NCI-H748 (cell line): ENCODE data around the gene COL9A3.
"Not testable (repeated sequence)": the region's sequence is repeated elsewhere in the genome, so short reads cannot be mapped to it uniquely, and the experiment has no call there.

Experiments
- DNase-seq: peaks from one replicate; lab custom pipeline; 2025; ENCODE audit not compliant: unreplicated experiment; lab: John Stamatoyannopoulos, UW

COL9A3 gene

DNA sequence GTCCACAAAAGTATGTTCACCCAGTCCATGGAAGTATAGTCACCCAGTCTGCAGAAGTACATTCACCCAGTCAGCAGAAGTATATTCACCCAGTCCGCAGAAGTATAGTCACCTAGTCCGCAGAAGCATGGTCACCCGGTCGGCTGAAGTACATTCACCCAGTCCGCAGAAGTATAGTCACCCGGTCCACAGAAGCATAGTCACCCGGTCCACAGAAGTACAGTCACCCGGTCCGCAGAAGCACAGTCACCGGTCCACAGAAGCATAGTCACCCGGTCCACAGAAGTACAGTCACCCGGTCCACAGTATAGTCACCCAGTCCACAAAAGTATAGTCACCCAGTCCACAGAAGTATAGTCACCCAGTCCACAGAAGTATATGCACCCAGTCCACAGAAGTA lies 36.0 kb downstream of the COL9A3 start:
- DNase-seq: no peak

DNA sequence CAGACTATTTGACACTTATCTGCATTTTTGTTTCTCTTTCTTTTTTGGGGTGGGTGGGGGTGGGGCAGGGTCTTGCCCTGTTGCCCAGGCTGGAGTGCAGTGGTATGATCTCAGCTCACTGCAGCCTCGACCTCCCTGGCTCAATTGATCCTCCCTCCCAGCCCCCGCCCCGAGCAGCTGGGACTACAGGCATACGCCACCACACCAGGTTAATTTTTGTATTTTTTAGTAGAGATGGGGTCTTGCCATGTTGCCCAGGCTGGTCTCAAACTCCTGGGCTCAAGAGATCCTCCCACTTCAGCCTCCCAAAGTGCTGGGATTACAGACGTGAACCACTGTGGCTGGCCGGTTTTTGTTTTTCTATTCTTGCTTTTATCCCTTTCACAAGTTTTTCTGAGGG lies 36.5 kb downstream of the COL9A3 start:
- DNase-seq: not testable (repeated sequence)

DNA sequence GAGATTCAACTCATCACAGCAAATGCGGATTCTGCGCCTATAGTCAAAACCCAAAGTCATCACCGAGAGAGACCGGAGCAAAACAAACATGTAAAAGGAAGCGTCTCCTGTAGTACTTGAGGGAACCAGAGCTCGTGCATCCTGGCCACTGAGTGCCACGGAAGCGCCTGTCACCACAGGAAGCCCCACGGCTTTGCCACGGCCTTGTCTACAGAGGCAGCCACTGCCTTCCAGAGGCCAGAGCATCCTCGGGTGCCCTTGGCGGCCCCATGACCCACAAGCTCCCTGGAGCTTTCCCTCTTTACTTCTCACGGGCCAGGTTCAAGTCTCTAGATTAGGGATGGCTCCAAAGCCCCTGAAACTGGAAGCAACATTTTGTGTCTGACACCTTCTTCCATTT lies 37.3 kb downstream of the COL9A3 start:
- no peak for DNase-seq

DNA sequence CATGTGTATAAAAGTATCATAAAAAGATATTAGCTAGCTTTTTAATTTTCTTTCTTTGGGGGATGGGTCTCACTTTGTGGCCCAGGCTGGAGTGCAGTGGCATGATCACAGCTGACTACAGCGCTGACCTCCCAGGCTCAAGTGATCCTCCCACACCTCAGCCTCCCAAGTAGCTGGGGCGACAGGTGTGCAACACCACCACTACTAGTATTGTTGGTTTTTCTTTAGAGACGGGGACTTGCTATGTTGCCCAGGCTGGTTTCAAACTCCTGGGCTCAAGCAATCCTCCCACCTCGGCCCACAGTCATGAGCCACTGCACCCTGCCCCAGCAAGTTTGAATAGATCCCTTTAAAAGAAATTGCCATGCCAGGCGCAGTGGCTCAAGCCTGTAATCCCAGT lies 38.3 kb downstream of the COL9A3 start:
- DNase-seq: no peak

DNA sequence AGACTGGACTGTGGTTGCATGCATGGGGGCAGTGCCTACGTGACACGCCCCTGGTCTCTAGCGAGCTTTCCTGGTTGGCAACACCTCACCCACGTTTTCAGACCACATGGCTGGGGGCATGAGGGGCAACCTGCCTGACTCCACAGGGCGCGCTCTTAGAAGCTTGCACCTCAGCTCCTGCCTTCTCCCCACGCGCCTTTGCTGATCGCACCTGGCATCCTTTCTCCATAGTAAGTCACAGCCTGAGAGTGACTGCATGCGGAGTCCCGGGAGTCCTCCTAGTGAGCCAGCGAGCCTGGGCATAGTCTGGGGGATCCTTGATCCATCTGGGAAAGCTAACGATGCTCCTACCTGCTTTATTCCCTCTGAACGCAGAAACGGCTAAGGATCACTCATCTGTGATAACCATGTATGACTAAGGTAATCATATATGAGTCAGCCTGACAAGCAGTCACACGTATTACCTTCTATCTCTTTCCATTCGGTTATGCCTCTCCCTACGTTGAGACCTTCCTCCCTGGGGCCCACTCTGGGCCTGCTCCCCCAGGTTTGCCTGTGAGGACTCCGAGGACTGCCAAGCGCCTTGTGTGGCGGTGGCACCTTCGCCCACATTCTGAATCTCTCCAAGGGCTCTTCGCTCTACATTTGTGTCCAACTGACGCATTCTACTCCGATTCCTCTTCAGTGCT lies 40.2 kb downstream of the COL9A3 start:
- no peak for DNase-seq

DNA sequence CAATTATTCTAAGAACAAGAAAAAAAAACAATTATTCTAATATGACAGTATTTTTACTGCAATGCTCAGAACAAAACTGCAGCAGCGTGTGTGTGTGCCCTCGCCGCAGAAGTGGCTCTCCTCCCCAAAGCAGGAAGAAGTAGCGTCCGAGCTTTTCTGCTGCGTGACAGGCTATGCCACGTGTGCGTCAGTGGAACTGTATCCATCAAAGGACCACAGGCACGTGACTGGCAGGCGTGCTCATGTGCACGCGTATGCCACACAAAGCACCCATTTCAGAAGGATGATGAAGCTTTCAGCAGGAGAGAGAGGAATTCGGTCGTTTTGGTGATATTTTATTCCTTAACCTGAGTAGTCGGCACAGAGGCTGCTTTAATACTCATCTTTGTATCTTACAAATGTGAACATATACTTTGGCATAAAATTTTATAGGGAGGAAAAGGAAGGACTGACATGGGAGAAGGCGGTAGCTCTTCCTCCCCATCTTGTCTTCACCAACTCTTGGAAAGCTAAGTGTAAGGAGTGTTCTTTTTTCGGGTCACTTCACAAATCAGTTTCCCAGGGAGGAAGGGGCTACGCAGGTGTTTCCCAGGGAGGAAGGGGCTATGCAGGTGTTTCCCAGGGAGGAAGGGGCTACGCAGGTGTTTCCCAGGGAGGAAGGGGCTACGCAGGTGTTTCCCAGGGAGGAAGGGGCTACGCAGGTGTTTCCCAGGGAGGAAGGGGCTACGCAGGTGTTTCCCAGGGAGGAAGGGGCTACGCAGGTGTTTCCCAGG lies 41.4 kb downstream of the COL9A3 start:
- DNase-seq: no peak

DNA sequence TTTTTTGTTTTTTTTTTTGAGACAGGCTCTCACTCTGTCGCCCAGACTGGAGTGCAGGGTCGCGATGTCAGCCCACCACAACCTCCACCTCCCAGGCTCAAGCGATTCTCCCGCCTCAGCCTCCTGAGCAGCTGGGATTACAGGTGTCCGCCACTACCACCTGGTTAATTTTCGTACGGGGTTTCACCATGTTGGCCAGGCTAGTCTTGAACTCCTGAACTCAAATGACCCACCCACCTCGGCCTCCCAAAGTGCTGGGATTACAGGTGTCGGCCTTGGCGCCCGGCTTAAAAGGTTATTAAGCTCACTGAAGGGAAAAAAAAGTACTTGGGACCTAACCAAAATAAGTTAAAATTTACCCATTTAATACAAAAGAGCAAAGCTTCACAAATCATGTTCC lies 42.9 kb downstream of the COL9A3 start:
- DNase-seq: no peak

DNA sequence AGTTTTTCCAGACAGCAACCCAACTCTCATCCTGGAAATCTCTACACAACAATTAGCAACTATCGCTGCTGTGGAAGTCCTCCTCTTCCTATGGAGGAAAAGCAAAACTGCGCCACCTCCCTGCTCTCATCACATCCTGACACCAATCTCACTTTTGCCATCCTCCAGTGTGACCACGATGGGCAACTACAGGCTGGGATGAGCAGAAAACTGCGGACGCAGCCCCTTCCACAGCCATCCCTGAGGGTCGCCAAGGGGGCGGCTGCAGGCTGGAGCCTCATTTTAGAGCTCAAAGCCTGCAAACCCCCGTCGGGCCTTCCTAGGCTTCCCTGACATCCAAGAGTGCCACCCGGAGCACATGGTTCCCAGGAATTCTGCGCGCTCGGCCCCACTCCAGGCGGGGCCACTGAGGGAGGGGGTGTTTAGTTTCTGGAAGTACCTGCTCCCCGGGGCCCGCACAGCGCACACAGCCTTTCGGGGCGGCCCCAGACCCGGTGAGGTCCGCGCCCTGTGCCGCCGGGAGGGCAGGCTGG lies 43.6 kb downstream of the COL9A3 start:
- peak; percentile 42 for DNase-seq

DNA sequence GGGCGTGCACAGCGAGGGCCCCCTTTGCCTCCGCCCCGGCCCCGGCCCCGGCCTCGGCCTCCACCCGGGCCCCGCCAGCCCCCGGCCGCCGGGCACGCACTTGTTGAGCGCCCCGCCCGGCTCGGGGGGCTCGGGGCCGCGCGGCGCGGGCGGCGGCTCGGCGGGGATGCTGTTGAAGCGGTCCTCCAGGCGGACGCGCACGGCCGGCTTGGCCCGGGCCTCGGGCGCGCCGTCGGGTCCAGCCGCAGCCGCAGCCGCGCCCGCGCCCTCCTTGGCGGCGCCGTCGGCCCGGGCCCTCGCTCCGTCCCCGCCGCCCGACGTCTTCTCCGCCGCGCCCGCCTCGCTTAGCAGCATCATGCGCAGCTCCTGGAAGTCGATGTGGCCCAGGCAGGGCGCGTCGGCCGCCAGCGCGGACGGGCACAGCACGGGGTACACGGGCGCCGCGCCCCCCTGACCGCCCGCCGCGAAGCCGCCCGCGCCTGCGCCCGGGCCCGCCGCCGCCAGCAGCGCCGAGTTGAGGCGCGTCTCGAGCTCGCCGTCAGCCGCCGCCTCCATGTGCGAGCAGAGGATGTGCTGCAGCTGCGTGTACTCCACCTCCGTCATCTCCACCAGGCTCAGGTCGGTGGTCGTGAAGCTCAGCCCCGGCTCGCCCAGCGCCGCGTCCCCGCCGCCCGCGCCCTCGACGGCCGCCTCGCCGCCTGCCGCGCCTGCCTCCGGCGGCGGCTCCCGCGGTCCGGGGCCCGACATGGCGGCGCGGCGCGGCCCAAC lies 44.3 kb downstream of the COL9A3 start:
- peak; percentile 49 for DNase-seq

DNA sequence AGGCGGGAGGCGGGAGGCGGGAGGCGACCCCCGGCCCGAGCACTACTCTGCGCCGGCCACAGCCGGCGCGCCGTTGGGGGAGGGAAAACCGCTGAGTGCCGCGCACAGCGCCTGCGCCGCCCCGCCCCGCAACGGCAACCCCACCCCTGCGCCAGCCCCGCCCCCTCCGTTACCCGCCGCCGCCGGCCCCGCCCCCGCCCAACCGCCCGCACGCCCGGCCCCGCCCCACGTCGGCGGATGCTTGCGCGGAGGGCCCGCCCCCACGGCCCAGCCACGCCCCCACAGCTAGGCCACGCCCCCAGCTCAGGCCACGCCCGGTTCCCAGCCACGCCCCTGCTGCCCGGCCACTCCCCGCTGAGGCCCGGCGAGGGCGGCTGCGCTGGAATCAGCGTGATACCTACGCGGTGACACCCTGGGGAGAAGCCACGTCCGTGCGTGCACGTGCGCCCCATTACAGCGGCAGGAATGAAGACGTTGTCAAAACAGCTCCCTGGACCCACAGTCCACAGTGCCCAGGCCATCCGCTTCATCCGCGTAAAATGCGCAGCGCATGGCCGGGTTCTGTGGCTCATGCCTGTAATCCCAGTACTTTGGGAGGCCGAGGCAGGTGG lies 45.0 kb downstream of the COL9A3 start, which contains the start of gene TCFL5:
Gene TCFL5, minus strand, starts transcription at position 97 of the 611 bp plus-strand sequence. CDS start 152 bp downstream, outside the sequence.
- DNase-seq: peak; percentile 77

DNA sequence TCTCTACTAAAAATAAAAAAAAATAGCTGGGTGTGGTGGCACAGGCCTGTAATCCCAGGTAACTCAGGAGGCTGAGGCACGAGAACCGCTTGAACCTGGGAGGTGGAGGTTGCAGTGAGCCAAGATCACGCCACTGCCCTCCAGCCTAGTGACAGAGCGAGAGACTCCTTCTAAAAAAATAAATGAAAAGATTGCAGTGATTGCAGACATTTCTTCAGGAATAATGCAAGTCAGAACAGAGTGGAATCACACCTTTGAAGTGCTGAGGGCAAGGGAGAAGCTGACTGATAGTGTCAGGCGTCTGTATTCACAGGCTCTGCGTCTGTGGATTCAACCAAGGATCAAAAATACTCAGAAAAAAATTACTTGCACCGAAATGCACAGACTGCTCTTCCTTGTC lies 47.4 kb downstream of the COL9A3 start:
- DNase-seq: no peak

DNA sequence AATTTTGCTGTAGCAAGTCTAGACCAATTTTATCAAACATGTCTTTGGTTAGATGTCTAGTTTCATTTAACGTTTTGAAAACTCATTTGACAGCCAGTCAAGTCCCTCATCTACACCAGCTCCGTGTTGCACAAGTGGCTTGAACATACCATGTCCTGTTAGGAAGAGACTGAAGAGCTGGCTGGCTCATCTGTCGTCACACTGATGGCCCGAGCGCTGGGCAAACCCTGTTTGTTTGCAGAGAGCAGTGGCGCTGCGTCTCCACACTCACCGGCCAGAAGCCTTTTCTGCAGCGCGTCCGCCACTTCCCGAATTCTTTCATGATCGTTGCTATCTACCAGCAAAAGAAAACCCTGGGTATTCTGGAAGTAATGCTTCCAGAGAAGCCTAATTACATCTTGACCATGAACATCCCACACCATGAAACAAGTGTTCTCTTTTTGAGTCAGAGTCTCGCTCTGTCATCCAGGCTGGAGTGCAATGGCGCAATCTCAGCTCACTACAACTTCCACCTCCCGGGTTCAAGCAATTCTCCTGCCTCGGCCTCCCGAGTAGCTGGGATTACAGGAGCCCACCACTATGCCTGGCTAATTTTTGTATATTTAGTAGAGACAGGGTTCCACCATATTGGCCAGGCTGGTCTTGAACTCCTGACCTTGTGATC lies 55.5 kb downstream of the COL9A3 start:
- peak; percentile 22 for DNase-seq

DNA sequence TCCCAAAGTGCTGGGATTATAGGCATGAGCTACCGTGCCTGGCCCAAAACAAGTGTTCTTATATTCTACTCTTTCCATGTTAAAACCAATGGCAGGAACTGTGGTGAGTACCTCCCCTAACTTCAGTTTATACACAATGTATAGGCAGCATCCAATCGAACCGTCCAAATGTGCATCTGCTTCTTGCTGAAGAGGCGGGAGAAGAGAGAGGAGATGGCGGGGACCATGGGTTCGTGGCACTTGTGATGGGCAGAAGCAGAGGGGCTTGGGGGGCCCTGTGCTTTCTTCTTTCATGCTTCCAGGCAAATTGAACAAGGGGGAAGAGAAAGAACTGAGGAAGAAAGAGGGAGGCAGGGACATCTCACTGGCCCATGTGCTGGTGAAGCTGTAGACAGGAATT lies 56.0 kb downstream of the COL9A3 start:
- DNase-seq: no peak

DNA sequence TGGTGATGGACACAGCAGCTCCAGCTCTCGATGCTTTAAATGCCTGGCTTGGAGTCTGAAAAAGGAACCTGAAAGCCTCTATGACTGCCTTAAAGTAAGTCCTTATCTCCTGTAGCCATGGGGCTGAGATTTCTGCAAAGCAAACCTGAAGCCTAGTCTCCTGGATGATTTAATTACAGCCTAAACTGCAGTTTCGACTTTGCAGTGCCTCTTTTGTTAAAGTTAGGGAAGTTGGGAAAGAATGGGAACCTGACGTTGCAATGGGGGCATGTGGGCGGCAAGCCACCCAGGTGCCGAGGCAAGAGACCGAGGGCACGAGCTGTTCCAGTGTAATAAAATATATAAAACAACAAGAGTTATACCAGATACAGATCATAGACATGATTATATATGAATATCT lies 56.4 kb downstream of the COL9A3 start:
- no peak for DNase-seq

DNA sequence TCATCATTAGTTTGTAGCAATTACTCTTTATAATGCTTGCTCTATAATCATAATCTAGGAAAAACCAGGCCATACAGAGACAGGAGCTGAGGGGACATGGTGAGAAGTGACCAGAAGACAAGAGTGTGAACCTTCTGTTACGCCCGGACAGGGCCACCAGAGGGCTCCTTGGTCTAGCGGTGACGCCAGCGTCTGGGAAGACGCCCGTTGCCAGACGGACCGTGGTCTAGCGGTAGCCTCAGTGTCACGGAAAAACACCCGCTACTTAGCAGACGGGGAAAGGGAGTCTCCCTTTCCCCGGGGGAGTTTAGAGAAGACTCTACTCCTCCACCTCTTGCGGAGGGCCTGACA lies 56.8 kb downstream of the COL9A3 start:
- peak; percentile 57 for DNase-seq

DNA sequence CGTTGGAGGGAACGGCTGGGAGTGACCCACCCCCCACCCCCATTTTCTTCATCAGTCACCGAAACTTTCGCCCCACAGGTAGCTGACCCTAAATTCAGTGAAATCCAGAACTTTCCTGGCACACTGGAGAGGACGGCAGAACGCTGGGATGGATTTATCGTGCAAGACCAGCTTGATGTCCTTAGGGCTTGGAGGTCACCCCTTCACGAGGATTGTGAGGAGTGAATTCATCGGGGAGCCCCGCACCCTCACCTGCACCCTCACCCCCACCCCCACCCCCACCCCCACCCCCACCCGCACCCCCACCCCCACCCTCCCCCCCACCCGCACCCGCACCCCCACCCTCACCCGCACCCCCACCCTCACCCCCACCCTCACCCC lies 58.1 kb downstream of the COL9A3 start:
- DNase-seq: no peak

DNA sequence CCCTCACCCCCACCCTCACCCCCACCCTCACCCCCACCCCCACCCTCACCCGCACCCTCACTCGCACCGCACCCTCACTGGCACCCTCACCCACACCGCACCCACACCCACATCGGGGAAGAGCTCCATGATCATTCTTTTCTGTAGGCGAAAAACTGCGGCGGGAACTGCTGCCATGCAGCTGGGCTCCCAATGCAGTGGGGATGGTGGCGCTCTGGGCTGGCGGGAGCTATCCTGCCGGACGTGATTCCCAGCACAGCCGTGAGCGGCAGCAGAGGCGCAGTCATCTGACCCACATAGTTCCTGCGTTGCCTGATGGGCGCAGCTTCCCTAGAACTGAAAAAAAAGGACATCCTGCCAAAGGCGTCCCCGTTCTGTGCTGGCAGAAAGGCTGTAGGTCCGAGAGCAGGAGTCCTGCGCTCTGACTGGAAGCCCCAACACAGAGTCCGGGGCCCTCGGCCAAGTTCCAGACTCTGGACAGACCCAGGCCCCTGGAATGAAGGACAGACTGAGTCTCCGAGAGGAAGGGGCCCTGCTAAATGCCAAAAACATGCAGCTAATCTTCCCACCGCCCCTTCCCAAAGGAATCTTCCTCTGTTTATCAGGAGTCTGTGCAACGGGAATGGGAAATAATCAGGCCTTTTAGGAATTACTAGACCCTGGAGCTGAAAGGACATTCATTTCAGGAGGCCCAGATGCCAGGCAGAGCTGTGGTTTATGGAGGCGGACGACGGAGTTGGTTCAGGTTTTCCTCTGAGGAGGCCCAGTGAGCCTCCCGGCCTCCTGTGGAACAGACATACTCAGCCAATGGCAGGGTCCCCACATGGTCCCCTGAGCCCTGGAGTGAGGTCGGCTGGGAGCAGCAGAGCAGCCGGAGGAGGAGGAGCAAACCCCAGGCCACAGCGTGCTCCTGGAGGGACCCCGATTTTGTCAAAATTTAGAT lies 58.8 kb downstream of the COL9A3 start:
- peak; percentile 86 for DNase-seq

DNA sequence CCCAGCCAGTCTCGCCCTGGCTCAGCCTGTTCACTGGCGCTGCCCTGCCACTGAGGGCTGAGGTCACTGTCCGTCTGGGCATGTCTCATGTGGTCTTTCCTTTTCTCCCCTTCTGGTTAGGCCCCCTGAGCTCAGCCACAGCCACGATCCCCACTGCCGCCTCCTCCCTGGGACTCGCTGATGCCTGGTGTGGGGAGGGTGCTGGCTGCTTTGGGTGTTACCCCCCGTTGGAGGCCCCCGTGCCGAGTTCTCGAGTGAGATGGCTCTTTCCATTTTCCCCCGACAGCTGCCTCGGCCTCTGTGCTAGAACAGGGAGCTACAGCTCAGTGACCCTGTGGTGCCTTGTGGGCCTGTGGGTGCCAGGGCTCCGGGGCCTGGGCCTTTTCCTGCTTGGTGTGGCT lies 59.7 kb downstream of the COL9A3 start:
- no peak for DNase-seq

DNA sequence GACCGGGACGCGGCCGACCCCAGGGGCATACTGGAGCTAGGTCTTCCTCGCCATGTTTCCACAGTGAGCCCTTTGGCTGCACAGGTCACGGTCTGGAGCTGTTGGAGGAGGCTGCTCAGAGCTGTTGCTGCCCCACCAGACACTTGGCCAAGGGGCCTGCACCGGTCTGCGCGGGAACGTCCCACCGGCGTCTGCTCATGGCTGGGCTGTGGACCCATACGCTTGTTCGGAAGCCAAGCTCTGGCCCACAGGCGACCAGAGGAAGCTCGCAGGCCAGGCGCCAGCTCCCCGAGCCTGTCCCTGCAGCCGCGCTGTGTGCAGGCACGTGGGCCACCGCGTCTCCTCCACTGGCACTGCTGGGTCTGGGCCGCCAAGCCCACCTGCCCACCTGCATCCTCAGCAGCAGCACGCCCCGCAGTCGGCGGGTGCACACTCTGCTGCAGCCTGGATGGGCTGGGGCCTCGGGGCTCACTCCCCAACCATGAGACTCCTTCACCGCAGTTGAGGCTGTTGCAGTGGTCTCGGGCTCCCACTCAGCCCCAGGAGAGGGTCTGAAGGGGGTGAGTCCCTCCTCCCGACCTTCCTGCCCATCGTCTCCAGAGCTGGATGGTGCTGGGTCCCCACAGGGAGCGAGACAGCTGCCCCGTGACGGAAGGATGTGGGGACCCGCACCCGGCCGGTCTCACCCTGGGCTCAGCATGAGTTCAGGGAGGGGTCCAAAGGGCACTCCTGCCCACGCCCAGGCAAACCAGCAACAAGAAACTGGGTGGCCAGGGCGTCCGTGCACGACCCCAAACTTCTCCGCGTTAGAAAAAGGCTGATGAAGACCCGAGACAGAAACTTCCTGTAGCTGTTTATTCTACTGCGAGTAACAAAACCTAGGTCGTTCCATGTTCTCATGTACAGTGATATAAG lies 60.3 kb downstream of the COL9A3 start:
- no peak for DNase-seq
